GM19193 (cell line): ENCODE results near the gene LHFPL2.

Experiments used
- POLR2A ChIP-seq: IDR thresholded peaks from 4 replicates; pipeline ENCODE4 v1.6.1; 2011; ENCODE audit not compliant: insufficient read depth, insufficient read length; ENCODE audit errors: extremely low read depth

Gene LHFPL2

DNA sequence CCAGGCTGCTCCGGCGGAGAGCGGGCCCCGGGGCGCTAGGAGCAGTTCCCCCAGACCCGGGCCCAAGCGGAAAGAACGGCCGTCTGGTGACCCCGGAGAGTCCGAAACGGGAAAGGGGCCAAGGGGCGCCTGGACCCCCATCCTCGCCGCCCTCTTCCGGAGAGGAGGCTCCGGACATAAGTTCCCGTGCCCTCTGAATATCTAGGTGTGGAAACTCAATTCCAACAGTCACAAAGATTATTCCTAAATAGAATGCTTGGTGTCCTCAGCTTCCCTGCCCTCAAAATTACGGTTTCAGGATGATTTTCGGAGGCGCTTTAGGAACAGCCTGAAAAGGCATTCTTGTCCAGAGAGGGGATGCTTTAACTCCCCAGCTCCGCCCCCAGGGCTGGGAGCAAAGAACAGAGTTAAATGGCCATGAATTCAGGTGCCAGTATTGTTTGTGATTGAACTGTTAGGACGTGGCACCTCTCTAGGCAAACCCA is 681 bp upstream of the LHFPL2 start:
- TF ChIP-seq POLR2A = no peak

DNA sequence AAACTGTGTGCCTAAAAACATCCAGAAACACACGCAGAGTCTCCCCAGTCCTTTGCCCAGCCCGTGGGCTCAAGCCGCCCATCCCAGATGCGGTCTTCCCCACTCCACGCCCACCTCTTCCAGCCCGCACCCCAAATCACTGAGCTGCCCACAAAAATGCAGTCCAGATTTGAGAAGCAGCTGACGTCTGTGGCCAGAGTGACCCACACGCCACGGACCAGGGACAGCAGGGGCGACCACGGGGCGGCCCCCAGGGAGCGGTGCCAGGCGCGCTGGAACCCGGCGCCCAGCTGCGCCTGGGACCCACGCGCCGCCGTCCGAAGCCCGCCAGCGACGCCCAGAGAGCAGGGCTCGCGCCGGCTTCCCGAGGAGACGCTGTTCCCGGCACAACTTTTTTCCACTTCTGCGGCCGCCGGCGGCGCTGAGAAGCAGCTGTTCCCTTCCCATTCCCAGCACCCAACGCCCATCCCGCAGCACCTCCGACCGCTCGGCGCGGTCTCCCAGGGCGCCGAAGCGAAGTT is 674 bp downstream of the LHFPL2 start:
- TF ChIP-seq POLR2A = no peak

DNA sequence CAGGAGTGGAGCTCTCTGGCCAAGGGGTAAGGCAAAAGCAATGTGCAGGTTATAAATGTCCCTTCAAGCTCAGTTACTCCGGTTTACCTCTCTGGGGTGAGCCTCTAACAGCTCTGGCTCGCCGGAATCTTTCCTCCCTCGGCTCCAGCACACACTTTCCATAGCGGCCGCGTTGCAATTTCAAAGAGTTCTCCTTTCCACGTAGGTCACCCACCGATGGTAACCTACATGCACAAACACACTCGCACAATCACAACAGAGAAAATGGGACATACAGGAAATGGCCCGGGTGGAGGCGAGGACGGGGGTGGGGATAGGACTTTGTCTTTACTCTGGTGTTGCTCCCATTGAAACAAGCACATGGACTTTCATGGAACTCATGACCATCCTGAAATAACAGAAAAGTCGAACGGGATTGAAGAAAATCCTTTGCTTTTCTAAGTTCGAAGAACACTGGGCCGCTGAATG is 1.2 kb downstream of the LHFPL2 start:
- no peak for TF ChIP-seq POLR2A

DNA sequence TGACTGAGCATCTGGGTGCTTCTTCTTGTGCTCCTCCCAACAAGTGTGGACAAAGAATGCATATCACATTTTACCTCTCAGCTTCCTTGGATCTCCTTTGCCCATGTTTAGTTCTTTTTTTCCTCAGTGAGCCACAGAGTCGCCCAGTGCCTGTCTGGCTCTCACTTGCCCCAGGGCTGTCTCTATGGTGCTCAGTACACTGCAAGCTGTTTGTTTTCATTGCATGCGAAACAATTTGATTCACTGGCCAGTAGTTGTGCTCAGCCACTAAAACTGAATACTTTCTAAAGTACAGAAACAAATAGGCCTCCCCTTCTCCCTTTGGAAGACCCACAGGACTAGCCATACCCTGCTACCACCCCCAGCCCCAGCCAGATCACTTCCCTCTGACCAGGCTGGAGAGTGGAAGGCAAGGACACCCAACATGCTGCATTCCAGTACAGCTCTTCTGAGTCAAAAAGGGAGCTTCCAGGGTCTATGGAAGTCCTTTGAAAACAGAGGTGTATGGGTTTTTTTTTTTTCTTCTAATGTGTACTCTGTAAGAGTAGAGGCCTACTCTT is 3.8 kb downstream of the LHFPL2 start:
- no peak for TF ChIP-seq POLR2A

DNA sequence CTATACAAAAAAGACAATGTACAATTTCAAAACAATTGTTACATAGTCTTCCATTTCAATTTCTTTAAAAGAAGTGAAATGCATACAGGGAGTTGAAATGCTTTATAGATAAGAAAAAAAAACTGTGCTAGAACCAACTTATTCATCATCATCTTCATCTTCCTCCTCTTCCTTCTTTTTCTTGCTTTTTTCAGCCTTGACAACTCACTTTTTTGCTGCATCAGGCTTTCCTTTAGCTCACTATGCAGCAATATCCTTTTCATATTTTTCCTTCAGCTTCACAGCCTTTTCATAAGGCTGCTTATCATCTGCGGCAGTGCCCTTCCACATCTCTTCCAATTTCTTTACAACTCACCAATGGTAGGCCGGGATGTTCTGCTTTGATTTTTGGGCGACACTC is 4.4 kb downstream of the LHFPL2 start:
- no peak for TF ChIP-seq POLR2A

DNA sequence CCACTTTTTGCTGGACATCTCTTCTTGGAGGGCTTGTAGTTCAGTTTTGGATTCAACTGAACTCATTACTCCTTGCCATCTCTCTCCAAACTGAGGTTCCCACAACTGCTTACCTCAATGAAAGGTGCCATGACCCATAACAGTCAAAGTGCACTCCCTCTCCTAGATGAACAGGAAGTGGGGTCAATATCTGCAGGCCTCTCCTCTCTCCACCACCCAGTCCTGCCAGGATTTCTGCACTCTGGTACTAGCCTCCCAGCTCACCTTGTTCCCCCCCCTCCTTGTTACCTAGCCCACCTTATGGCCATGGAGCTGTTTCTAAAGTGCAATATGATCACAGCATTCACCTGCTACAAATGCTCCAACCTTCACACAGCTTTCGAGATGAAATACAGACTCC is 5.9 kb downstream of the LHFPL2 start:
- TF ChIP-seq POLR2A = no peak

- TF ChIP-seq POLR2A = no peak
Observed at GRCh38 chr5:78640662-78641474, 7.7 kb downstream of the LHFPL2 start.

- no peak for TF ChIP-seq POLR2A
Observed at GRCh38 chr5:78639791-78640190, 8.8 kb downstream of the LHFPL2 start.

GRCh38 chr5:78638973-78639669 is 9.5 kb downstream of the LHFPL2 start:
- TF ChIP-seq POLR2A = no peak

GRCh38 chr5:78638423-78638822 is 10.1 kb downstream of the LHFPL2 start:
- TF ChIP-seq POLR2A = no peak

- TF ChIP-seq POLR2A = no peak
Observed at GRCh38 chr5:78637468-78637867, 11.1 kb downstream of the LHFPL2 start.

DNA sequence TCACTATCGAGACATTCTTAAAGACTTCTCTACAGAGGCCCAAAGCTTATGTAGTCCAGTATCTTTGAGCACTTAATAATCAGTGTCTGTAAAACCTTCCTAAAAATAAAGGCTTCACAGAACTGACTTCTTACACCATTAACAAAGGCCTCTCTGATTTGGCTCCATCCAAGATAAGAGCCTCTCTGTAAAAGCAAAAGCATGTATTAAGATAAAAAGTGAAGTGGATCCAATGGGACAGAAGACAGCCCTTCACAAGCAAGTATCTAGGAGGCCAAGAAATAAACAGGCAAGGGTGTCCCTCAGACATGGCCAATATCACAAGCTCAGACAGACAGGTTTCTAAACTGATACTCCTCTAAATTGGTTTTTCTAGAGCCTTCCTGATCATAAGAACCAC is 11.9 kb downstream of the LHFPL2 start:
- TF ChIP-seq POLR2A = no peak

- TF ChIP-seq POLR2A = no peak
Observed at GRCh38 chr5:78634634-78635033, 13.9 kb downstream of the LHFPL2 start.

GRCh38 chr5:78634229-78634628 is 14.3 kb downstream of the LHFPL2 start:
- no peak for TF ChIP-seq POLR2A

DNA sequence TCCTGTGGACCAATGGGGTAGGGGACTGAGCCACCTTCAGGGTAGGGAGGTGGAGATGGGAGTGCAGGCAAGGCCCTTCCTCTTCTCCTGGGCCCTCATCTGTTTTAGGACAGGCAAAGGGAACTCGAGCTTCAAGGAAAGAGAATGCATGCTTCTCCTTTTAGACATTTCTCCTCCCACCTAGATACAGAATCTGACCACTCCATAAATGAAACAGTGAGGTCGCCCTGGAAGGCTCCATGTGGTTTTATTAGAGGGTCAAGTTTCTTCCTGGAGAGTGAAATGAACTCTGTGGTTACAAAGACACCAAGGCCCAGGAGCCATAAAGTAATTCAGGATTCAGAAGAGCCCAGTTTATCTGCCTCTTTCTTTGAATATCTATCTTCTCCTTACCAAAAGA is 14.9 kb downstream of the LHFPL2 start:
- no peak for TF ChIP-seq POLR2A
